ENCODE measurements around the gene PLEKHJ1.
"Not testable (repeated sequence)": the region's sequence is repeated elsewhere in the genome, so short reads cannot be mapped to it uniquely, and the experiment has no call there.

The PLEKHJ1 gene

DNA sequence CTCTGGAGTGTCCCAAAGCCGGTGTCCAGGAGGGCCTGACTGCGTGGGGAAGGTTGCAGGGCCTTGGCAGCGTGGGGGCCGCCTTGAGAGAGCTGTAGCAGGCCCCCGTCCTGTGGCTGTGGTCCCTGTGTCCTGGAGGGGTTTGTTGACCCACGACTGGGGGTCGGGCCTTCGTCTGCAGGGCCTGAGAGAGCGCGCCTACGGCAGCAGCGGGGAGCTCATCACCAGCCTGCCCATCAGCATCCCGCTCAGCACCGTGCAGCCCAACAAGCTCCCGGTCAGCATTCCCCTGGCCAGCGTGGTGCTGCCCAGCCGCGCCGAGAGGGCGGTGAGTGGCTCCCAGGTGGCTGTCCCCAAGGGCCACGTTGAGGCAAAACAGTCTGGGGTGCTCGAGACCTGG is 18.5 kb downstream of the PLEKHJ1 start:
- no peak for DNase-seq

DNA sequence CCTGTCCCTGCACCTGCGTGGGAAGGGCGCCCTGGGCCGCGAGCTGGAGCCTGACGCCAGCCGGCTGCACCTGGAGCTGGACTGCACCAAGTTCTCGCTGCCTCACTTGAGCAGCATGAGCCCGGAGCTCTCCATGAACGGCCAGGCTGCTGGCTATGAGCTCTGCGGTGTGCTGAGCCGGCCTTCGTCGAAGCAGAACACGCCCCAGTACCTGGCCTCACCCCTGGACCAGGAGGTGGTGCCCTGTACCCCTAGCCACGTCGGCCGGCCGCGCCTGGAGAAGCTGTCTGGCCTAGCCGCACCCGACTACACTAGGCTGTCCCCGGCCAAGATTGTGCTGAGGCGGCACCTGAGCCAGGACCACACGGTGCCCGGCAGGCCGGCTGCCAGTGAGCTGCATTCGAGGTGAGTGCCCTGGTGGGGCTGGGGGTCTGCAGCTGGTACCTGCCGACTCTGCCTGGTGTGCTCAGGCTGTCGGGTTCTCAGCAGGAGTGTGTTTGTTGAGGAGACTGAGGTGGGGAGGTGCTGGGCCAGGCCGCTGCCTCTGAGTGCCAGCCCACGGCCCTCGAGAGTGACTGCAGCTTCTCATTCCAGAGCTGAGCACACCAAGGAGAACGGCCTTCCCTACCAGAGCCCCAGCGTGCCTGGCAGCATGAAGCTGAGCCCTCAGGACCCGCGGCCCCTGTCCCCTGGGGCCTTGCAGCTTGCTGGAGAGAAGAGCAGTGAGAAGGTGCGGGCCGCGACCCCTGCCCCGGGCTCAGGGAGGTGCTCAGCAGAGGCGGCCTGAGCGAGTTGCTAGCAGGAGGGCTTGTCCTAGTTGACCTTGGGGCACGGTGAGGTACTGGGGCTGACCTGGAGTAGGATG is 19.5 kb downstream of the PLEKHJ1 start:
- no peak for DNase-seq

DNA sequence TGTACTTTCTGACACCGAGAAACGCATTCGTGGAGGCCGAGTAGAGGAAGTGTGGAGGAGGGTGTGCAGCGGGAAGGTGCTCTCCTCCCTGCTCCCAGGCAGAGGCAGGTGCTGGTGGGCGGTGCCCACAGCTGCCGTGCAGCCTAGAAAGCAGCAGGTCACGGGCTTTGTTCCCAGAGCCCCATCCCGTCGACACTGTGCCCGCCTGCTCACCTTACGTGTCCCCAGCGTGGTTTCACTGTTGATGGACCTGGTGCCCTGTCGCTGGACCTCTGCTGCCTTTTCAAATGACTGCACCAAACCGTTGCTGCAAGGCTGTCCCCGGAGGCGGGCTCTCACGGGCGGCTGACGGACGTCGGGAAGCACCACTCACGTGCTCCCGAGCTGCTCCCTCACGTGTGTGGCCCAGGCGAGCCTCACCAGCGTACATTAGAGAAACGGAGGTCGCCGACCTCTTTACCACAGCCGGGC is 20.8 kb downstream of the PLEKHJ1 start:
- no peak for DNase-seq

DNA sequence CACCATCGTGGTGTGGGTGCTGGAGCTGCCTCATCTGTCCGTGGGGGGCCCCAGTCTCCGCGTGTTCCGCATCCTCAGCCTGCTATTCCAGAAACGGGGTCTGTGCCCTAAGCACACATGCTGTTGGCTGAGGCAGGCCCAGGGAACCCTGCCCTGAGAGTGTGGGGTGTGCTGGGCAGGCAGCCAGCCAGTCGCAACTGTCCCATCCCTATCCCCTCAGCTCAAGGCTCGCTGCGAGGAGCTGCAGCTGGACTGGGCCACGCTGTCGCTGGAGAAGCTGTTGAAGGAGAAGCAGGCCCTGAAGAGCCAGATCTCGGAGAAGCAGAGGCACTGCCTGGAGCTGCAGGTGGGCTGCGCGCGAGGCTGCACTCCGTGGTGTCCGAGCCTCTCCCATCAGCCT is 21.9 kb downstream of the PLEKHJ1 start:
- no peak for DNase-seq

DNA sequence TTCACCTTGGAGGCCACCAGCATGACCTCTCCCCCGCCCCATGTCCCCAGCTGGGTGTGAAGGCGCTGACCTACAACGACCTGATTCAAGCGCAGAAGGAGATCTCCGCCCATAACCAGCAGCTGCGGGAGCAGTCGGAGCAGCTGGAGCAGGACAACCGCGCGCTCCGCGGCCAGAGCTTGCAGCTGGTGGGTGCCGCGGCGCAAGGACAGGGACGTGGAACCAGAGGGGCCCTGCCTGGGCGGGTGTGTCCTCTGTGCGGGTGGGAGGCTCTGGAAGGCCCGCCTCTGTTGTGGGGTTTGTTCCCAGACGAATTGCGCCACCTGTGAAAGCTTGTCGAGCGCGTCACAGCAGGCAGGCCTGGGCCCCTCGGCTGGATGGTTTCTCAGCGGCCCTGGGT is 22.3 kb downstream of the PLEKHJ1 start:
- DNase-seq, result no peak

DNA sequence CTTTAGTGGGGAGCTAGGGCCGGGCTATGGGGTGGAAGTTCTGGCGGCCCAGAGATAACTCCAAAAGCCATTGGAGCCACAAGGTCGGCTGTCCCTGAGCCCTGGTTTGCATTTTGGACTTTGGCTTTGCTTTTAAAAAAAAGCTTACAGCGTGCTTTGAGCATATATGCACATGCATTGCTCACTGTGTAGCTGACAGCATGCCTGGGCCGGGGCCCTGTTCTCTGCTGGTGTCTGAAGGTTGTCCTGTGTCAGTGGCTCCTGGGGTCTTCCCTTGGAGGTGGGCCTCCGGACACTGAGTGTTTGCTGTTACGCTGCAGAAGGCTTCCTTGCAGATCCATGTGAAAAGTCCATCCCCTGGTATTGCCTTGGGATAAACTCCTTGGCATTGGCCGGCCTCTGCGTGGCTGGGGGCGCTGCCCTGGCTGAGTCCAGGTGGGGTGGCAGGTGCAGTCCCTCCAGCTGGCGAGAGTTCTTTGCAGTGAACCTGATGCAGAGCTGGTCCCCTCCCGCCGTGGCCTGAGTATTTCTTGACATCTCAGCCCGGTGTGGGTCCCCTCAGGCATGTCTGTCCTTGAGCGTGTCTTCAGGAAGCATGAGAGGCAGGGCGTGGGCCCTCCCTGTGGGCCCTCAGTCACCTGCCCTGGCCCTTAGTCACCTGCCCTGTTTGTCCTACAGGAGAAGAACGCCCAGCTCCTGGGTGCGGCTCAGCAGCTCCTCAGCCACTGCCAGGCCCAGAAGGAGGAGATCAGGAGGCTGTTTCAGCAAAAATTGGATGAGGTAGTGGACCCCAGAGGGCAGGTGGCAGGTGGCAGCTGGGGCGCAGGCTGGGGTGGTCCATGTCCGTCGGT is 23.0 kb downstream of the PLEKHJ1 start:
- DNase-seq, result no peak

DNA sequence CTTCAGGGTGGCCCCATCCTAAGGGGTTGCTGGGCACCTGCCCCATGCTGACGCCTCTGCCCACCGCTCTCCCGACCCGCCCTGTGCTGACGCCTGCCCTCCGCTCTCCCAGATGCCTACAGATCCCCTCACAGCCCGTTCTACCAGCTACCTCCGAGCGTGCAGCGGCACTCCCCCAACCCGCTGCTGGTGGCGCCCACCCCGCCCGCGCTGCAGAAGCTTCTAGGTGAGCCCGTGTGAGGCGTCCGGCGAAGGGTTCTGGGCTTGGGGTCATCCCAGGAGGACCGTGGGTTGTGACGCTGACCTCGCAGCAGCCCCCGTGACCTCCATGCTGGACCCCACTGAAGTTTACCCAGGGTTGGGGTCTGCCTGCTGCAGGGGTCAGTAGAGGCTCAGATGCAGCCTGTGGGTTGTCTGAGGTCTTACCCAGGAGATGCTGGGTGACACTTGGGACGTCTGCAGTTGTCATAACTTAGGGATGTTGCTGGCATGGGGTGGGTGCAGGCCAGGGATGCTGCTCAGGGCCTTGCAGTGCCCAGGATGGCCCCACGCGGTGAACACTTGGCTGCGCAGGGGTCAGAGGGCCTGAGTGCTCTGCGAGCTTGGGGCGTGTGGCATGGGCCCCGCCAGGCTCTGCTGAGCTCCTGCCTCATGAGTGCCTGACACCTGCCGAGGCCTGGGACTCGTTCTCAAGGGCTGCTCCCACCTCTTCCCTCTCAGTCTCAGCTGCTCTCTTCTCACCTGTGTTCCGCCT is 25.0 kb downstream of the PLEKHJ1 start:
- no peak for DNase-seq

DNA sequence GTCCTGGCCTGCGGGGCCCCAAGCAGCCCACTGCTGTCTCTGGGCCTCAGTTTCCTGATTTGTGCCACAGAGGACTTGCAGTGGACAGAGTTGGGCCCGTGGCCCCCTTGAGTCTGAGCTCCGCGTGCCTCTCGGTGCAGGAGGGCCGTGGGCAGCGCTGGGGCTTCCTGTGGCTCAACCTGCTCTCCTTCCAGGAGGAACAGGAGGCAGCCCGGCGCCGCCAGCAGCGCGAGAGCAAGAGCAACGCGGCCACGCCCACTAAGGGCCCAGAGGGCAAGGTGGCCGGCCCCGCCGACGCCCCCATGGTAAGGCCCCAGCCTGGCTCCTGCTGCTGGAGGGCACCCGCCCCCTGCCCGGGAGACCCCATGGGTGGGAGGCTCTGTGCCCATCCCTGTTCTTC is 25.9 kb downstream of the PLEKHJ1 start:
- no peak for DNase-seq

DNA sequence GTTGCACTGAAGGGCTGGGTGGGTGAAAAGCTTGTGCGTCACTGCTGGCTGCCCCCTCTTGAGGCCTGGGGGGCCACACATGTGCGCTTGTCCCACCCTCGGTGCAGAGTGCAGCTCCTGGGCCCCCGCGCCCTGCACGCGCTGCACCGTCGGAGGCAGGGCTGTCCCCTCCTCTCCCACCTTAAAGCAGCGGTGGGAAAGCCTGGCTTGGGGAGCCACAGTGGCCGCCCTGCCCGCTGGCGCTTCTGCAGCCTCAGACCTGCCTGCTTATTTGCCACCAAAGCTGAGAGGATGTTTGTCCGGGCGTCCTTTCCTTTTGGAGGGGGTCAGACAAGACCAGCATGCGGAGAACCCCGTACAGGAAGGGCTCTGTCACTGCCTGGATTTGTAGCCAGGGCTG is 26.7 kb downstream of the PLEKHJ1 start:
- DNase-seq, result no peak

DNA sequence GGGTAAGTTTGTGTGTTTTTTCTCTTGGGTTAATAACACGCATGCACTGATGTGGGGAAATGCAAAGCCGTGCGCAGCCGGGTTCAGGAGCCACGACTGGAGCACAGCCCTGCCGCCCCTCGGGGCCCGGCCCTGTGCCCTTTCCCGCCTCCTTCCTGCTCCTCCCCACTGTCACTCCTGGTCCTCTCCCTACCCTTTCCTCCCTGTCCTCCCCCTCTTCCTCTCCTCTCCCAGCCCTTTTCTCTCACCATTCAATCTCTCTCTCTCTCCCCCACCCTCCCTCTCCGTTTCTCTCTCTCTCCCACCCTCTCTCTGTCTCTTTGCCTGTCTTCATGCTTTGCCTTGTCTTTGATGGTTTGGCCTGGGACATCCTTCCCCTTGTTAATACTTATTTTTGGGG is 27.2 kb downstream of the PLEKHJ1 start:
- no peak for DNase-seq

DNA sequence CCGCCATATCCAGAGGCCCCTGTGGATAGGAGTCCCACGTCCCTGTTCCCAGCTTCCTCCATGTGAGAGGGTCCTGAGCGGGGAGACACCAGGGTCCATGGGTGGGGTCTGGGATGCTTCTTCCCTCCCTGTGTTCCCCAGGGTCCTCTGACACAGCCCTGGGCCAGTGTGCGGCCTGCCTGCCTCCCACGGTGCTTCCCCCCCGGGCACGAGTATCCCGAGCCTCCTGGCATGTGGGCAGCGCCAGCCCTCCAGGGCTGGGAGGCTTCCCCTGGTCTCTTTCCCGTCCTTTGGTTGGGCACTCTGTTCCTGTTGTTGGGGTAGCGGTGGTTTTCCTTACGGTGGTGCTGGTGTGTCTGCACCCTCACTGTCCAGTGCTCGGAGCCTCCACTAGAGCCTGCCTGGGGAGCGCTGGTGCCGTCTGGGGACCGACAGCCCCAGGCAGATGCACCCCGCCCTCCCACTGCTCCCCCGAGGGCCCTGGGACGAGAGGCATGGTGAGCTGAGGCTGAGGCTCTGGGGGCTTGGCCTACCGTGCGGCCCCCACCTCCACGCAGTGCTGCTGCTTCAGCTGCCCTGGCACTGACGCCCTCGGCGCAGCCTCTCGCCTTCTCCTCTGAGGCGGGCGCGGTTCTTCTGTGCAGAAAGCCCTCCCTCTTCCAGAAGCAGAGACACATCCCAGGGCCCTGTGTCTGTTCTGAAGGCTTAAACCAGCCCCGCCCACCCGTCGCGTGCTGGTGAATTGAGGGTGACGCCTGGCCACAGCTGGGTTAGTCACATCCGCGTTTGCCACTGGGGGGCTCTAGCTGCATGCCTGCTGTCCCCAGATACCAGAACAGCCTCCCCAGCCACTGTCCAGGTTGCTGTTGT is 27.9 kb downstream of the PLEKHJ1 start:
- DNase-seq, result no peak

DNA sequence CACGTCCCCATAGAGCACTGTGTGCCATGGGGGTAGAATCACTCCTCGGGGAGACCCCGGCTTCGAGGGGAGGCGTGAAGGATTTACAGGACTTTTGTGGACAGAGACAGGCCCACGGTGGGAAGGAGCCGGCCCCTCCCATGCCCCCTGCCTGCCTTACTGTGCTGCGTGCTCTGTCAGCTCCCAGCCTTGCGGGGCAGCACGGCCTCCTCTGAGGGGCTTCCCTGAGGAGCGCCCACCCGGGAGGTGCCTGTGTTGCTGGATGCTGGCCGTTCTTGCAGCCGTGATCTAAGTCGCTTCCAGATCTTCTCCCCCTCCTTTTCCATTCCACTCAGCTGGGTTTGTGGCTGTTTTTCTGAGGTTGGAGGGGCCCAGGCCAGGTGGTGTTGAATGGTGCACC is 29.1 kb downstream of the PLEKHJ1 start:
- no peak for DNase-seq

DNA sequence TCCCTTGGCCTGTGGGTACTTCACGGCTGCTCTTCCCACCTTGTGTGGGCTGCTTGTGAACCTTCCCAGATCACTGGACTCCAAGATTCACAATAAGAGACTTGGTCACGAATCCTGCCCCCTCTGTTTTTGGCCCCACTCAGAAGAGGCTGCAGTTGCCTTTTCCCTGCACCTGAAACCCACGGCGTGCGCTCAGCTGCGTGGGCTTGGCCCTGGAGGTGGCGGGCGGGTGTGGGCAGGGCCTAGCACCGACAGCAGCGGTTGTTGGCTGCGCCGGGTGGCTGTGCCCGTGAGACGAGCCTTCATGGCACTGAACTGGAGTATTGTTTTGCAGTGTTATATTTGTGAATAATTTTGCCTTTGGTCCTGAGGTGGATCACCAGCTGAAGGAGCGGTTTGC is 33.8 kb downstream of the PLEKHJ1 start:
- DNase-seq, result no peak

DNA sequence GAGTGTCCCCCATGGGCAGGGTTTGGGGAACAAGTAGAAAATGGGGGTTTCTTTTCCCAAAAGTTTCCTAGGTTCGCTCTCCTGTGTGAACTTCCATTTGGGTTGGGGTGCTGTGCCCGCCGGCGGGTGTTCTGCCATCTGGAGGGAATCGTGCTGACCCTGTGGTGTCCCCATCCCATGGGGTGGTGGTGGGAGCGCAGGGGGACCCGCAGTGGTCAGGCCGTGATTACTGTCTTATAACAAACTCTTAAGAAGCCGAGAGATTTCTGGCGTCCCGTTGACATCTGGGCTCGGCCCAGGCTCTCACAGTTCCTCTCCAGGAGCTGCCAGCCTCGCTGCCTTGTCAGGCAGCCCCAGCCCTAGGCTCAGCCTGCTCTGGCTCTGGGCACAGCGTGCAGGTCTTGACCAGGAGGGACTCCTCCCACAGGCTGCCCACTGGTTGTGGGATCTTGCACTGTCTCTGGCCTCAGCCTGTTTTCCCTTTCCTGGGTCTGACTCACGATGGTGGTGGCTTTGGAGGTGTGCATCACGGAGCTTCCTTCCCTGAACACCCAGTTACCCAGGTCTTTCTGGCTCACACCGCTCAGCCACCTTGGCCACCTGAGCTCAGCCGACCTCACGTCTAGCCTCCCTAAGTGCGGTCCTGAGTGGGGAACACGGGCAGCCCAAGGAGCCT is 34.5 kb downstream of the PLEKHJ1 start:
- DNase-seq, result no peak

DNA sequence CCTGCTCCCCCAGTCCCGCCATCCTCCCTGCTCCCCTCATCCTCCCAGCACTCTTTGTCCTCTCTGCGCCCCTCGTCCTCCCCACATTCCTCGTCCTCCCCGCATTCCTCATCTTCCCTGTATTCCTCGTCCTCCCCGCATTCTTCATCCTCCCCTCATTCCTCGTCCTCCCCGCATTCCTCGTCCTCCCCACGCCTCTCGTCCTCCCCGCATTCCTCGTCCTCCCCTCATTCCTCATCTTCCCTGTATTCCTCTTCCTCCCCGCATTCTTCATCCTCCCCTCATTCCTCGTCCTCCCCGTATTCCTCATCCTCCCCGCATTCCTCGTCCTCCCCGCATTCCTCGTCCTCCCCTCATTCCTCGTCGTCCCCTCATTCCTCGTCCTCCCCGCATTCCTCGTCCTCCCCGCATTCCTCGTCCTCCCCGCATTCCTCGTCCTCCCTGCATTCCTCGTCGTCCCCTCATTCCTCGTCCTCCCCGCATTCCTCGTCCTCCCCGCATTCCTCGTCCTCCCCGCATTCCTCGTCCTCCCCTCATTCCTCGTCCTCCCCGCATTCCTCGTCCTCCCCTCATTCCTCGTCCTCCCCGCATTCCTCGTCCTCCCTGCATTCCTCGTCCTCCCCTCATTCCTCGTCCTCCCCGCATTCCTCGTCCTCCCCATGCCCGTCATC is 35.4 kb downstream of the PLEKHJ1 start:
- not testable (repeated sequence) for DNase-seq

DNA sequence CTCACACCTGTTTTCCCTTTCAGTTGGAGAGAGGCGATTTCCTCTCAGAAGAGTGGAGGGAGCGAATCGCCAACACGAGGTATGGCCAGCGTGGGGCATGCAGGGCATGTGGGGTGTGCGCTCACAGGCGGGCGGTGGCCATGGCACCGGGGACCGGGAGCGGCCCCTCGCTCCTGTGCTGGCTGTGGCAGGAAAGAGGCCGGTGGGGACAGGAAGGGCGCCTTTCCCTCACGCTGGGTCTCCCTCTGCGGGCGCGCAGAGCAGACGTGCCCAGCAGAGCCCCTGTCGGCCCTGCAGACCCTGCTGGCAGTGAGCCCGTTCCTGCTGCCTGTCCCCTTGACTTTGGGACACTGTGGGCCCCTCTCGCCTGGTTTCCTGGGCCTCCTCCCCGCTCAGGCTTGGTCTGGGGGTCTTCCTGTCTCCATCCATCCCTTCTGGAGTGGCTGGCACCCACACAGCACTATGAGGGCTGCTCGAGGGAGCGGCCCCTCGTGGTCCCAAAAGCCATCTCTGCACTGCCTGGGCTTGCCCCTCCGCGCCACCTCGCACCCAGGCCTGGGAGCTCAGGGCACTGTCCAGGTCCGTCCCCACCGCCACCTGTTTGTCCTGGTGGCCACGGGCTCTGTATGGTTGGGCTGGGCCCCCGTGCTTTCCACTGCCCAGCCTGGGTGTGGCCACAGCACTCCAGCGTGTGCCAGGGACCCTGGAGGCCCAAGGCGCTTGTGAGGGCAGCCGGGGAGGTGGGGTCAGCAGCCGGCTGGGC is 36.1 kb downstream of the PLEKHJ1 start:
- no peak for DNase-seq

DNA sequence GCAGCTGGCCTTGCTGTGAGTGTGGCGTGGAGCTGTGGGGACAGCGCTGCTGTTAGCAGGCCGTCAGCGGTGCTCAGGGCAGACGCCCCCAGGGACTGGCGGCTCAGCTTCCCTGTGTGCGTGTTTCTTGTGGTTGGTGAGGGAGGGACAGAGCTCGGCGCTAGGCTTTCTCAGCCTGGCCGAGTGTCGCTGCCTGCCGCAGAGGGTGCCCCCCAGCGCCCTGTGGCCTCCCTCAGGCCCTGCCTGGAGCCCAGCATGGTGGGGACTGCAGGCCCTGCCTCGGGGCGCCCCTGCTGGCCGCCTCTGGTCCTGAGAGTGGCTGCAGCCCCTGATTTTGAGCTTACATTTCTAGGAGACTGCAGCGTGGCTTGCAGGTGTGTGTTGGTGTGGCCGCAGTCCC is 36.9 kb downstream of the PLEKHJ1 start:
- no peak for DNase-seq

DNA sequence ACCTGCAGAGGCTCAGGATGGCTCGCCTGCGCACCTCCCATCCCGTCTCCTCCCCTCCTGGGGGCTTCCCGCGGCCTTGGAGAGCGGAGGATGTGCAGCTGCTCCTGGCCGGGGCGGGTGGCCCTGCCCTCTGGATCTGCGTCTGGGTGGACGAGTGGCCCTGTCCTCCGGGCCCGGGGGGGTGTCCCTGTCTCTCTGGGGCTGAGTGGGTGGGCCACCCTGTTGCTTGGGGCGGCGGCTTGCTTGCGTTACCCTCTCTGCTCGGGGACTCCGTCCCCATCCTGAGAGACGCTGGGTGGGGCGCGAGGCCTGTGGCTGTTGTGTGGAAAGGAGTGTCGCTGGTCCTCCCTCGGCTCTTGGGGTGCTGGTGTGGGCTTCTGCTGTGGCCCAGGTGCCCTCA is 37.8 kb downstream of the PLEKHJ1 start:
- no peak for DNase-seq

DNA sequence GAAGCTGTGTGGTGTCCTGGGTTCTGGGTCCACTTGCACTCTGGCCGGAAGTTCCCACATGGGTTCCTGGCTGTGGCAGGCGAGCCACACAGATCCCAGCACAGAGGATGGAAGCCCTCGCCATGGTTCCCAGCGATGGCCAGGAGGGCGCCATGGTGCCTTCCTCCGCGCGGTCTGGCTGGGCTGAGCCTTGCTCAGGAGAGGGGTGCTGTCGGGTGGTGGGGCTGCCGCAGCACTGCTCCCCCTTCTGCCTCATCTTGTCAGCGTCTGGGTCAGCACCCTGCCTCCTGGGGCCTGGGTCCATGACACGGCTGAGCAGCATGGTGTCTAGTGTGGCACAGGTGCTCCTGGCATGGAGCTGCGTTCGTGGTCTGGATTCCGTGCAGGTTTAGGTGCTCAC is 38.9 kb downstream of the PLEKHJ1 start:
- DNase-seq, result no peak

DNA sequence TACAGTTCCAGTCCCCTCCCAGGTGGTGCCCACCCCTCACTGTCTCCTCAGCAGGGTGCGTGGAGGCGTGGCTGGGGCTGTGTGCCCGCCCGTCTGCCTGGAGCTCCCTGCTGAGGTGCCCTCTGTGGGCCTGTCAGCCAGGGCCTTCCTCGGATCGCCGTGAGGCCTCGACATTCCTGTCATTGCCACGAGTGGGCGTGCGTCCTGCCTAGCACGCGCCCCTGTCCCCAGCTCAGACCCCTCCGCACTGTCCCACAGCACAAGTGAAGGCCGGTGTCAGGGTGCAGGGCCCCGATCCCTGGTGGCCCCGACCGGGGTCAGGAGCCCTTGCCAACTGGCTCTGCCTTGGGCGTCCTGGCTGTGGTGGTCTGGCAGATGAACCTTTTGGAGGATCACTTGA is 40.2 kb downstream of the PLEKHJ1 start:
- no peak for DNase-seq
